HEK293 (cell line): ENCODE data around the gene TMEM141.

Source experiments
- CTCF ChIA-PET: fragments of 350-600 bp; formaldehyde crosslinking; extraction: SDS; loops from one replicate; lab custom pipeline; 2021; ENCODE audit warnings: antibody characterized with exemption; lab: Yijun Ruan, JAX
- POLR2A ChIA-PET: fragments of 300-600 bp; formaldehyde crosslinking; extraction: SDS; loops from one replicate; lab custom pipeline; 2020; ENCODE audit warnings: antibody characterized with exemption, inconsistent platforms; lab: Yijun Ruan, JAX
- H3K27ac ChIP-seq: fragments of 200-500 bp; sonication (Bioruptor generic); 2 replicates; pipeline ENCODE4 v1.5.1; 2014; ENCODE audit warnings: low read depth, low read length, control low read depth, inconsistent platforms; ENCODE audit errors: extremely low read depth
- H3K36me3 ChIP-seq, 2 experiments: fragments of 200-500 bp in 1 of 2; sonication (Bioruptor generic) in 1 of 2; 1 replicate in 1 of 2; 2 replicates in 1 of 2; pipeline ENCODE4 v1.5.1; 2014 to 2017; ENCODE audit warnings: inconsistent platforms in 2 of 2, low read length in 2 of 2; ENCODE audit not compliant: control insufficient read depth in 2 of 2, insufficient read depth in 1 of 2
- H3K4me1 ChIP-seq: fragments of 200-500 bp; sonication (Bioruptor generic); 2 replicates; pipeline ENCODE4 v1.5.1; 2014; ENCODE audit warnings: mild to moderate bottlenecking, low read length, inconsistent platforms; ENCODE audit not compliant: control insufficient read depth, insufficient read depth
- H3K4me3 ChIP-seq: 2 replicates; pipeline ENCODE4 v1.5.1; 2011; ENCODE audit warnings: low read depth, mild to moderate bottlenecking, control low read depth, low read length, moderate library complexity
- H3K9me3 ChIP-seq: fragments of 200-500 bp; sonication (Bioruptor generic); 2 replicates; pipeline ENCODE4 v1.5.1; 2014; ENCODE audit warnings: low read depth, low read length, inconsistent platforms; ENCODE audit not compliant: control insufficient read depth, insufficient read depth
- BCL11B ChIP-seq: fragments of 450-650 bp; formaldehyde crosslinking; IDR thresholded peaks from 2 replicates; pipeline ENCODE4 v1.5.1; 2016; ENCODE audit warnings: low read depth, missing biosample characterization, missing genetic modification characterization
- KLF16 ChIP-seq: fragments of 450-650 bp; formaldehyde crosslinking; IDR thresholded peaks from 2 replicates; pipeline ENCODE4 v1.5.1; 2017; ENCODE audit warnings: missing biosample characterization, missing genetic modification characterization
- KLF8 ChIP-seq: fragments of 450-650 bp; formaldehyde crosslinking; IDR thresholded peaks from 2 replicates; pipeline ENCODE4 v1.5.1; 2016; ENCODE audit warnings: missing biosample characterization, missing genetic modification characterization
- OSR2 ChIP-seq: fragments of 450-650 bp; formaldehyde crosslinking; IDR thresholded peaks from 2 replicates; pipeline ENCODE4 v1.5.1; 2016; ENCODE audit warnings: missing biosample characterization, missing genetic modification characterization
- SALL2 ChIP-seq: fragments of 450-650 bp; formaldehyde crosslinking; IDR thresholded peaks from 2 replicates; pipeline ENCODE4 v1.5.0; 2017; ENCODE audit warnings: missing biosample characterization, mild to moderate bottlenecking, missing genetic modification characterization, borderline replicate concordance
- YY1 ChIP-seq: fragments of 450-650 bp; formaldehyde crosslinking; IDR thresholded peaks from 2 replicates; pipeline ENCODE4 v1.5.1; 2018; ENCODE audit warnings: missing biosample characterization, missing genetic modification characterization
- ZIC2 ChIP-seq: fragments of 450-650 bp; formaldehyde crosslinking; IDR thresholded peaks from 2 replicates; pipeline ENCODE4 v1.5.1; 2016; ENCODE audit warnings: missing biosample characterization, missing genetic modification characterization
- ZNF140 ChIP-seq: fragments of 450-650 bp; formaldehyde crosslinking; IDR thresholded peaks from 2 replicates; pipeline ENCODE4 v1.5.1; 2016; ENCODE audit warnings: missing biosample characterization, missing genetic modification characterization
- ZNF169 ChIP-seq: fragments of 450-650 bp; formaldehyde crosslinking; IDR thresholded peaks from 2 replicates; pipeline ENCODE4 v1.5.1; 2016; ENCODE audit warnings: missing biosample characterization, missing genetic modification characterization
- ZNF174 ChIP-seq: fragments of 450-650 bp; formaldehyde crosslinking; IDR thresholded peaks from 2 replicates; pipeline ENCODE4 v1.5.0; 2017; ENCODE audit warnings: missing biosample characterization, mild to moderate bottlenecking, missing genetic modification characterization
- ZNF202 ChIP-seq: fragments of 450-650 bp; formaldehyde crosslinking; IDR thresholded peaks from 2 replicates; pipeline ENCODE4 v1.5.1; 2016; ENCODE audit warnings: missing biosample characterization, missing genetic modification characterization, borderline replicate concordance
- ZNF223 ChIP-seq: fragments of 450-650 bp; formaldehyde crosslinking; IDR thresholded peaks from 2 replicates; pipeline ENCODE4 v1.5.1; 2016; ENCODE audit warnings: missing biosample characterization, missing genetic modification characterization
- ZNF274 ChIP-seq, 2 experiments: fragments of 200-500 bp in 1 of 2; fragments of 450-650 bp in 1 of 2; sonication (Bioruptor generic) in 1 of 2; formaldehyde crosslinking in 1 of 2; IDR thresholded peaks; 2 replicates each; pipeline versions ENCODE4 v1.5.1 to v1.6.1; 2014 to 2016; ENCODE audit warnings: borderline replicate concordance in 1 of 2, inconsistent platforms in 1 of 2, low read length in 1 of 2, missing biosample characterization in 1 of 2, missing genetic modification characterization in 1 of 2
- ZNF341 ChIP-seq: fragments of 450-650 bp; formaldehyde crosslinking; IDR thresholded peaks from 2 replicates; pipeline ENCODE4; 2016; ENCODE audit warnings: low read depth, missing biosample characterization, missing genetic modification characterization
- ZNF394 ChIP-seq: fragments of 450-650 bp; formaldehyde crosslinking; IDR thresholded peaks from 2 replicates; pipeline ENCODE4 v1.5.1; 2016; ENCODE audit warnings: missing biosample characterization, missing genetic modification characterization, mild to moderate bottlenecking, moderate library complexity, borderline replicate concordance
- ZNF426 ChIP-seq: fragments of 450-650 bp; formaldehyde crosslinking; IDR thresholded peaks from 2 replicates; pipeline ENCODE4 v1.5.1; 2017; ENCODE audit warnings: missing biosample characterization, missing genetic modification characterization, mild to moderate bottlenecking, inconsistent platforms, moderate library complexity
- ZNF510 ChIP-seq: fragments of 450-650 bp; formaldehyde crosslinking; IDR thresholded peaks from 2 replicates; pipeline ENCODE4 v1.5.1; 2018; ENCODE audit warnings: mild to moderate bottlenecking, missing genetic modification characterization, missing biosample characterization; ENCODE audit not compliant: insufficient replicate concordance
- ZNF571 ChIP-seq: fragments of 450-650 bp; formaldehyde crosslinking; IDR thresholded peaks from 2 replicates; pipeline ENCODE4 v1.5.0; 2017; ENCODE audit warnings: missing biosample characterization, missing genetic modification characterization
- ZNF621 ChIP-seq: fragments of 450-650 bp; formaldehyde crosslinking; IDR thresholded peaks from 2 replicates; pipeline ENCODE4 v1.5.1; 2017; ENCODE audit warnings: missing biosample characterization, missing genetic modification characterization
- ZNF777 ChIP-seq: fragments of 450-650 bp; formaldehyde crosslinking; IDR thresholded peaks from 2 replicates; pipeline ENCODE4 v1.5.1; 2017; ENCODE audit warnings: missing biosample characterization, missing genetic modification characterization, borderline replicate concordance
- TF ChIP-seq, protein P1 (sequence below): fragments of 450-650 bp; formaldehyde crosslinking; IDR thresholded peaks from 2 replicates; pipeline ENCODE4 v1.5.1; 2016; ENCODE audit warnings: missing biosample characterization, missing genetic modification characterization
- TF ChIP-seq, protein P2 (sequence below): fragments of 450-650 bp; formaldehyde crosslinking; IDR thresholded peaks from 2 replicates; pipeline ENCODE4 v1.5.1; 2016; ENCODE audit warnings: missing biosample characterization, missing genetic modification characterization
- TF ChIP-seq, protein P3 (sequence below): fragments of 450-650 bp; formaldehyde crosslinking; IDR thresholded peaks from 2 replicates; pipeline ENCODE4 v1.5.1; 2016; ENCODE audit warnings: missing biosample characterization, missing genetic modification characterization
- TF ChIP-seq, protein P4 (sequence below): fragments of 450-650 bp; formaldehyde crosslinking; IDR thresholded peaks from 2 replicates; pipeline ENCODE4 v1.5.1; 2016; ENCODE audit warnings: missing biosample characterization, missing genetic modification characterization
- TF ChIP-seq, protein P5 (sequence below): fragments of 450-650 bp; formaldehyde crosslinking; IDR thresholded peaks from 2 replicates; pipeline ENCODE4 v1.5.1; 2016; ENCODE audit warnings: missing biosample characterization, missing genetic modification characterization

The TMEM141 gene

DNA sequence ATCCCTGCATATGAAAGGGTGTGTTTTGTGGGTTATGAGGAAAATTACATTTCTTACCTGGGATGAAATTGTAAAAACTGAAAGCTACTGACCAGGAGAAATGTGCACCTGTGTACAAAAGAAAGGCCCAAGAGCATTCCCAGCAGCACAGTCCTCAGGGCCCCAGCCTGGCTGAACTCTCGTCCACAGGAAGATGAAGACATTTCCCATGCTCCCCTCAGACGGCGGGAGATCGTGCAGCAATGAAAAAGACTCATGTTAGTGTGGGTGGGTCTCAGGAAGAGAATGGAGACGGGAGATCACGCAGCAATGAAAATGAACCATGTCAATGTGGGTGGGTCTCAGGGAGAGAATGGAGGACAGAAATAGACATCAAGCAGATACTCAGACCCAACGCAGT, 14.2 kb upstream of the TMEM141 start:
- Histone ChIP-seq H3K4me3 (no peak overlapping the region), H3K27ac (no peak overlapping the region), H3K36me3 (no peaks in the 10 kb centered on the region), H3K4me1 (no peaks in the 10 kb centered on the region), H3K9me3 (no peaks in the 10 kb centered on the region)
- TF ChIP-seq ZNF426 (tag by site-specific recombination) (no peak), KLF16 (no peak), ZNF174 (tag by site-specific recombination) (no peak), ZNF394 (no peak), YY1 (tag by site-specific recombination) (no peak), ZNF140 (no peak), SALL2 (tag by site-specific recombination) (no peak), KLF8 (tag by site-specific recombination) (no peak), ZNF571 (tag by site-specific recombination) (no peak), ZIC2 (tag by site-specific recombination) (no peak), ZNF274 (IDR thresholded peaks at IDR 0.05; ENCODE audit: low read length) (no peak), ZNF274 (tag by site-specific recombination; IDR thresholded peaks at IDR 0.05; ENCODE audit: borderline replicate concordance) (no peak), ZNF223 (tag by site-specific recombination) (no peak), ZNF202 (tag by site-specific recombination) (no peak)
- POLR2A ChIA-PET = interaction anchor here (1.1 to 1.5 kb wide), 3 partner anchors 16 to 464 kb away, joined by 3 to 6 read pairs (median 3); no protein-coding TSS in a partner anchor
- CTCF ChIA-PET = interaction anchor here (1.5 to 8.2 kb wide), 5 partner anchors 9 to 459 kb away, joined by 3 to 79 read pairs (median 30); partner anchors contain the start of gene LCN8

DNA sequence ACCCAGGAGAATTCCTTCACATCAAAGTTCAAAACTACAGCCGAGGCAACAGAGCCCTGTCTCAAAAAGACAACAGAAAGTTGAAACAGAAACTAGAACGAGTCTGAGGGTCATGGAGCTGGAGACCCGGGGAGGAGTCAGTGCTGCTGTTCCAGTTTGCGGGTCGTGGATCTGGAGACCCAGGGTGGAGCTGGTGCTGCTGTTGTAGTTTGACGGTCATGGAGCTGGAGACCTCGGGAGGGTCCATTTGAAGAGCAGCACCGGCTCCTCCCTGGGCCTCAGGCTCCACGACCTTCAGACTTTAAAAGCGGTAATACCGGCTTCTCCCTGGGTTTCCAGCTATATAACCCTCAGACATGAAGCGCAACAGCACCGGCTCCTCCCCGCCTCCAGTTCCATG, 13.8 kb upstream of the TMEM141 start:
- H3K9me3 ChIP-seq = no peaks in the 10 kb centered on the region
- POLR2A ChIA-PET = interaction anchor here (0.7 to 1.9 kb wide), 5 partner anchors 12 to 463 kb away, joined by 3 to 12 read pairs (median 3); no protein-coding TSS in a partner anchor
- H3K4me1 ChIP-seq = no peaks in the 10 kb centered on the region
- no peak overlapping the region for H3K4me3 ChIP-seq
- H3K36me3 ChIP-seq = no peaks in the 10 kb centered on the region
- no peak overlapping the region for H3K27ac ChIP-seq
- CTCF ChIA-PET = interaction anchor here (0.8 to 8.2 kb wide), 9 partner anchors 10 to 459 kb away, joined by 3 to 79 read pairs (median 5); partner anchors contain the start of genes LCN15 and LCN8
- TF ChIP-seq, protein P1, sequence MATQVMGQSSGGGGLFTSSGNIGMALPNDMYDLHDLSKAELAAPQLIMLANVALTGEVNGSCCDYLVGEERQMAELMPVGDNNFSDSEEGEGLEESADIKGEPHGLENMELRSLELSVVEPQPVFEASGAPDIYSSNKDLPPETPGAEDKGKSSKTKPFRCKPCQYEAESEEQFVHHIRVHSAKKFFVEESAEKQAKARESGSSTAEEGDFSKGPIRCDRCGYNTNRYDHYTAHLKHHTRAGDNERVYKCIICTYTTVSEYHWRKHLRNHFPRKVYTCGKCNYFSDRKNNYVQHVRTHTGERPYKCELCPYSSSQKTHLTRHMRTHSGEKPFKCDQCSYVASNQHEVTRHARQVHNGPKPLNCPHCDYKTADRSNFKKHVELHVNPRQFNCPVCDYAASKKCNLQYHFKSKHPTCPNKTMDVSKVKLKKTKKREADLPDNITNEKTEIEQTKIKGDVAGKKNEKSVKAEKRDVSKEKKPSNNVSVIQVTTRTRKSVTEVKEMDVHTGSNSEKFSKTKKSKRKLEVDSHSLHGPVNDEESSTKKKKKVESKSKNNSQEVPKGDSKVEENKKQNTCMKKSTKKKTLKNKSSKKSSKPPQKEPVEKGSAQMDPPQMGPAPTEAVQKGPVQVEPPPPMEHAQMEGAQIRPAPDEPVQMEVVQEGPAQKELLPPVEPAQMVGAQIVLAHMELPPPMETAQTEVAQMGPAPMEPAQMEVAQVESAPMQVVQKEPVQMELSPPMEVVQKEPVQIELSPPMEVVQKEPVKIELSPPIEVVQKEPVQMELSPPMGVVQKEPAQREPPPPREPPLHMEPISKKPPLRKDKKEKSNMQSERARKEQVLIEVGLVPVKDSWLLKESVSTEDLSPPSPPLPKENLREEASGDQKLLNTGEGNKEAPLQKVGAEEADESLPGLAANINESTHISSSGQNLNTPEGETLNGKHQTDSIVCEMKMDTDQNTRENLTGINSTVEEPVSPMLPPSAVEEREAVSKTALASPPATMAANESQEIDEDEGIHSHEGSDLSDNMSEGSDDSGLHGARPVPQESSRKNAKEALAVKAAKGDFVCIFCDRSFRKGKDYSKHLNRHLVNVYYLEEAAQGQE (tag by site-specific recombination) = no peak
- TF ChIP-seq ZNF777 (tag by site-specific recombination) (no peak), ZNF341 (tag by site-specific recombination) (no peak), ZNF621 (tag by site-specific recombination) (no peak), BCL11B (tag by site-specific recombination) (no peak), ZNF169 (tag by site-specific recombination) (no peak), ZNF510 (tag by site-specific recombination) (no peak), OSR2 (no peak)
- TF ChIP-seq, protein P2, sequence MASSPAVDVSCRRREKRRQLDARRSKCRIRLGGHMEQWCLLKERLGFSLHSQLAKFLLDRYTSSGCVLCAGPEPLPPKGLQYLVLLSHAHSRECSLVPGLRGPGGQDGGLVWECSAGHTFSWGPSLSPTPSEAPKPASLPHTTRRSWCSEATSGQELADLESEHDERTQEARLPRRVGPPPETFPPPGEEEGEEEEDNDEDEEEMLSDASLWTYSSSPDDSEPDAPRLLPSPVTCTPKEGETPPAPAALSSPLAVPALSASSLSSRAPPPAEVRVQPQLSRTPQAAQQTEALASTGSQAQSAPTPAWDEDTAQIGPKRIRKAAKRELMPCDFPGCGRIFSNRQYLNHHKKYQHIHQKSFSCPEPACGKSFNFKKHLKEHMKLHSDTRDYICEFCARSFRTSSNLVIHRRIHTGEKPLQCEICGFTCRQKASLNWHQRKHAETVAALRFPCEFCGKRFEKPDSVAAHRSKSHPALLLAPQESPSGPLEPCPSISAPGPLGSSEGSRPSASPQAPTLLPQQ (tag by site-specific recombination) = no peak
- TF ChIP-seq, protein P3, sequence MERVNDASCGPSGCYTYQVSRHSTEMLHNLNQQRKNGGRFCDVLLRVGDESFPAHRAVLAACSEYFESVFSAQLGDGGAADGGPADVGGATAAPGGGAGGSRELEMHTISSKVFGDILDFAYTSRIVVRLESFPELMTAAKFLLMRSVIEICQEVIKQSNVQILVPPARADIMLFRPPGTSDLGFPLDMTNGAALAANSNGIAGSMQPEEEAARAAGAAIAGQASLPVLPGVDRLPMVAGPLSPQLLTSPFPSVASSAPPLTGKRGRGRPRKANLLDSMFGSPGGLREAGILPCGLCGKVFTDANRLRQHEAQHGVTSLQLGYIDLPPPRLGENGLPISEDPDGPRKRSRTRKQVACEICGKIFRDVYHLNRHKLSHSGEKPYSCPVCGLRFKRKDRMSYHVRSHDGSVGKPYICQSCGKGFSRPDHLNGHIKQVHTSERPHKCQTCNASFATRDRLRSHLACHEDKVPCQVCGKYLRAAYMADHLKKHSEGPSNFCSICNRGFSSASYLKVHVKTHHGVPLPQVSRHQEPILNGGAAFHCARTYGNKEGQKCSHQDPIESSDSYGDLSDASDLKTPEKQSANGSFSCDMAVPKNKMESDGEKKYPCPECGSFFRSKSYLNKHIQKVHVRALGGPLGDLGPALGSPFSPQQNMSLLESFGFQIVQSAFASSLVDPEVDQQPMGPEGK (tag by site-specific recombination) = no peak
- TF ChIP-seq, protein P4, sequence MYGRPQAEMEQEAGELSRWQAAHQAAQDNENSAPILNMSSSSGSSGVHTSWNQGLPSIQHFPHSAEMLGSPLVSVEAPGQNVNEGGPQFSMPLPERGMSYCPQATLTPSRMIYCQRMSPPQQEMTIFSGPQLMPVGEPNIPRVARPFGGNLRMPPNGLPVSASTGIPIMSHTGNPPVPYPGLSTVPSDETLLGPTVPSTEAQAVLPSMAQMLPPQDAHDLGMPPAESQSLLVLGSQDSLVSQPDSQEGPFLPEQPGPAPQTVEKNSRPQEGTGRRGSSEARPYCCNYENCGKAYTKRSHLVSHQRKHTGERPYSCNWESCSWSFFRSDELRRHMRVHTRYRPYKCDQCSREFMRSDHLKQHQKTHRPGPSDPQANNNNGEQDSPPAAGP = no peak
- TF ChIP-seq, protein P5, sequence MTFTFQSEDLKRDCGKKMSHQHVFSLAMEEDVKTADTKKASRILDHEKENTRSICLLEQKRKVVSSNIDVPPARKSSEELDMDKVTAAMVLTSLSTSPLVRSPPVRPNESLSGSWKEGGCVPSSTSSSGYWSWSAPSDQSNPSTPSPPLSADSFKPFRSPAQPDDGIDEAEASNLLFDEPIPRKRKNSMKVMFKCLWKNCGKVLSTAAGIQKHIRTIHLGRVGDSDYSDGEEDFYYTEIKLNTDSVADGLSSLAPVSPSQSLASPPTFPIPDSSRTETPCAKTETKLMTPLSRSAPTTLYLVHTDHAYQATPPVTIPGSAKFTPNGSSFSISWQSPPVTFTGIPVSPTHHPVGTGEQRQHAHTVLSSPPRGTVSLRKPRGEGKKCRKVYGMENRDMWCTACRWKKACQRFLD (tag by site-specific recombination) = no peak
